Breast epithelium (tissue), 4 donors: ENCODE data around the gene CDV3. TPM values are rescaled to one million over a fixed set of nuclear protein-coding genes. Genes with fewer than 3 reads are reported as not detected.
"Not testable (repeated sequence)": the region's sequence is repeated elsewhere in the genome, so short reads cannot be mapped to it uniquely, and the experiment has no call there.

Experiments used
- DNase-seq, 2 donors: peaks; one replicate each; pipeline ENCODE4 v3.0.0-alpha.2; 2019; ENCODE audit warnings: low spot score in 2 of 2
- H3K27ac ChIP-seq, 2 donors: fragments of 200-600 bp; sonication (generic) in 1 of 2; one replicate each; pipeline ENCODE4 v1.5.1; 2016 to 2019; ENCODE audit warnings: mild to moderate bottlenecking in 1 of 2
- H3K27me3 ChIP-seq, 2 donors: fragments of 200-600 bp; sonication (generic) in 1 of 2; one replicate each; pipeline versions ENCODE4 v1.5.1 to v1.6.0; 2017 to 2019; ENCODE audit warnings: control low read depth in 1 of 2, mild to moderate bottlenecking in 1 of 2
- H3K36me3 ChIP-seq: fragments of 200-600 bp; one replicate; pipeline ENCODE4 v1.5.1; 2019
- H3K4me1 ChIP-seq, 2 donors: fragments of 200-600 bp; sonication (generic); one replicate each; pipeline ENCODE4 v1.5.1; 2016 to 2019; ENCODE audit warnings: control low read depth in 1 of 2
- H3K4me3 ChIP-seq, 3 donors: fragments of 200-600 bp; sonication (generic); 1 replicate in 2 of 3; 2 replicates in 1 of 3; pipeline ENCODE4 v1.5.1; 2016 to 2019; ENCODE audit warnings: mild to moderate bottlenecking in 3 of 3, moderate library complexity in 2 of 3
- H3K9me3 ChIP-seq, 2 donors: fragments of 200-600 bp; sonication (generic) in 1 of 2; one replicate each; pipeline ENCODE4 v1.5.1; 2016 to 2019; ENCODE audit warnings: control low read depth in 1 of 2
- CTCF ChIP-seq, 3 donors: fragments of 450-650 bp; IDR thresholded peaks; one replicate each; pipeline ENCODE4 v1.5.1; 2016 to 2017; ENCODE audit warnings: antibody characterized with exemption in 3 of 3, mild to moderate bottlenecking in 3 of 3, moderate library complexity in 3 of 3
- POLR2A ChIP-seq: fragments of 450-650 bp; IDR thresholded peaks from one replicate; pipeline ENCODE4 v1.6.1; 2016; ENCODE audit warnings: antibody characterized with exemption, mild to moderate bottlenecking, moderate library complexity
- POLR2AphosphoS5 ChIP-seq, 3 donors: sonication (generic); formaldehyde crosslinking; IDR thresholded peaks; one replicate each; pipeline ENCODE4 v1.6.1; 2017; ENCODE audit warnings: antibody characterized with exemption in 3 of 3
- intact Hi-C: fragments of 100-400 bp; cut with DNase I; formaldehyde crosslinking; loops from one replicate; pipeline ENCODE4 v1.15.1; 2023; ENCODE audit warnings: low total_unique reads
- total RNA-seq, 3 donors: library from RNA; depleted of rRNA; stranded (reverse); fragments of >200 nt; gene quantifications; one replicate each; pipeline ENCODE4 v1.1.0, GENCODE V29; 2016

The CDV3 gene
- total RNA-seq, 3 donors from 2014 or later: 119 to 188 (median 141) TPM

GRCh38 chr3:133542871-133543270 is 30.6 kb upstream of the CDV3 start:
- Histone ChIP-seq H3K27ac (no peak overlapping the region), H3K27me3 (no peaks in the 10 kb centered on the region), H3K9me3 (no peaks in the 10 kb centered on the region), H3K4me3 (no peak overlapping the region), H3K4me1 (no peaks in the 10 kb centered on the region), H3K36me3 (no peaks in the 10 kb centered on the region)
- no peak for DNase-seq
- TF ChIP-seq POLR2AphosphoS5 (IDR thresholded peaks at IDR 0.05) (no peak), POLR2A (no peak), CTCF (IDR thresholded peaks at IDR 0.05) (no peak)
- intact Hi-C loops: no loop called here

GRCh38 chr3:133544983-133545382 is 28.5 kb upstream of the CDV3 start:
- H3K36me3 ChIP-seq, H3K4me1 ChIP-seq, H3K27me3 ChIP-seq, H3K27ac ChIP-seq, intact Hi-C loops, H3K9me3 ChIP-seq, H3K4me3 ChIP-seq, DNase-seq: not testable (repeated sequence)

GRCh38 chr3:133547432-133548041 is 25.9 kb upstream of the CDV3 start:
- no peaks in the 10 kb centered on the region for H3K9me3 ChIP-seq
- no peaks in the 10 kb centered on the region for H3K4me1 ChIP-seq
- H3K4me3 ChIP-seq: no peak overlapping the region
- peak in 1 of 2 donors; percentile 25 for DNase-seq
- TF ChIP-seq POLR2AphosphoS5 (IDR thresholded peaks at IDR 0.05) (no peak), CTCF (IDR thresholded peaks at IDR 0.05) (no peak), POLR2A (no peak)
- peak overlapping the region; percentile 62 to 72 for H3K27ac ChIP-seq
- H3K27me3 ChIP-seq: no peaks in the 10 kb centered on the region
- no peaks in the 10 kb centered on the region for H3K36me3 ChIP-seq
- intact Hi-C loops: no loop called here

- intact Hi-C loops: no loop called here
- peak overlapping the region in 1 of 2 donors; percentile 62 for H3K27ac ChIP-seq
- no peaks in the 10 kb centered on the region for H3K9me3 ChIP-seq
These were observed 25.4 kb upstream of the CDV3 start for GRCh38 chr3:133548090-133548489.

GRCh38 chr3:133549565-133549964 is 23.9 kb upstream of the CDV3 start:
- no peak overlapping the region for H3K27ac ChIP-seq
- H3K36me3 ChIP-seq: no peaks in the 10 kb centered on the region
- H3K9me3 ChIP-seq: no peaks in the 10 kb centered on the region
- no peak overlapping the region for H3K4me3 ChIP-seq
- no peaks in the 10 kb centered on the region for H3K4me1 ChIP-seq
- TF ChIP-seq CTCF (IDR thresholded peaks at IDR 0.05): no peak
- no peak for TF ChIP-seq POLR2AphosphoS5 (IDR thresholded peaks at IDR 0.05)
- no peak for TF ChIP-seq POLR2A
- H3K27me3 ChIP-seq: no peaks in the 10 kb centered on the region
- intact Hi-C loops: no loop called here
- DNase-seq: no peak

More at GRCh38 chr3:133548090-133548489, 25.4 kb upstream of the CDV3 start:
- TF ChIP-seq POLR2AphosphoS5 (IDR thresholded peaks at IDR 0.05): no peak
- no peaks in the 10 kb centered on the region for H3K36me3 ChIP-seq
- no peaks in the 10 kb centered on the region for H3K4me1 ChIP-seq
- no peaks in the 10 kb centered on the region for H3K27me3 ChIP-seq
- no peak for DNase-seq
- H3K4me3 ChIP-seq: no peak overlapping the region

GRCh38 chr3:133551589-133551988 is 21.9 kb upstream of the CDV3 start:
- H3K9me3 ChIP-seq, H3K27ac ChIP-seq, H3K36me3 ChIP-seq, H3K27me3 ChIP-seq, H3K4me1 ChIP-seq, intact Hi-C loops, DNase-seq, H3K4me3 ChIP-seq: not testable (repeated sequence)

- intact Hi-C loops: no loop called here
- Histone ChIP-seq H3K4me1 (no peaks in the 10 kb centered on the region), H3K9me3 (no peaks in the 10 kb centered on the region), H3K4me3 (no peak overlapping the region), H3K36me3 (no peaks in the 10 kb centered on the region), H3K27me3 (no peaks in the 10 kb centered on the region), H3K27ac (no peak overlapping the region)
- no peak for DNase-seq
- no peak for TF ChIP-seq POLR2A
These were observed 11.8 kb upstream of the CDV3 start for GRCh38 chr3:133561679-133562078.
